NCI-H2081 treated with DMSO at 0.1 percent for 48 hours (cell line): Measurements from ENCODE around the gene ENOX1.

Experiments used
- DNase-seq: peaks from one replicate; lab custom pipeline; 2025; lab: John Stamatoyannopoulos, UW

Gene ENOX1

DNA sequence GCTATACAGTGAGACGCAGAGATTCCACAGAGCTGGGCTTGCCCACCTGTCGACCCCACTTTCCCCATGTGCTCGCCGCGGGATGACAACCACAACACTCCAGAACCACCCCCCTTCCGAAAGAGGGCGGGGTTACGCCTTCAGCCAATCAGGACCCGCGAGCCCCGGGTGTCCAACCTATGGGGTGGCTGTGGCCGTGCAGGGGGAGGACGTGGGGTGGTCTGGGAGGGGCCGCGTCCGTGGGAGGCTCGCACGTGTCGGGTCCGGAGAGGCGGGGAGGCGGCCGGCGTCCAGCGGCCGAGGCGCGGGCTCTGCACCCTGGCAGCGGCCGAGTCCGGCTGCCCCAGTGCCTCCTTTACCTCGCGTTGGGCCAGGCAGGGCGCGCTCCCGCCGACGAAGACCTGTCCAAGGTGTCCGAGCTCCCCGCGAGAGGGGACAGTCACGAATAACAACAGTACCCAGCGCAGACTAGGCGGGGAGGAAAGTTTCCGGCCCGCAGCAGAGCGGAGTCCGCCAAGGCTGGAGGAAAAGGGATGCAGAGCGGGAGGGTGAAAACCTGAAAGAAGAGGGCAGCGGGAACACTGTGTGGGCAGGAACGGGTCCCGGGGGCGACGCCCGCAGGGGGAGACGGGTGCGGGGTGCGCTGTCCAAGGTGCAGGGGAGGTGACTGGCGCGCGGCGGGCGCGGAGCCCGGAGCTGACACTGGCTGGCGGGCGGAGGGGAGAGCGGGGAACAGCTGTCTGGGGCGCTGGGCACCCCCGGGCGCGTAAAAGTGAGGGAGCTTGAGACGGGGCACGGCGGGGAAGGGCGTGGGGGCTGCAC is 911 bp downstream of the ENOX1 start:
- DNase-seq = peak; percentile 32

DNA sequence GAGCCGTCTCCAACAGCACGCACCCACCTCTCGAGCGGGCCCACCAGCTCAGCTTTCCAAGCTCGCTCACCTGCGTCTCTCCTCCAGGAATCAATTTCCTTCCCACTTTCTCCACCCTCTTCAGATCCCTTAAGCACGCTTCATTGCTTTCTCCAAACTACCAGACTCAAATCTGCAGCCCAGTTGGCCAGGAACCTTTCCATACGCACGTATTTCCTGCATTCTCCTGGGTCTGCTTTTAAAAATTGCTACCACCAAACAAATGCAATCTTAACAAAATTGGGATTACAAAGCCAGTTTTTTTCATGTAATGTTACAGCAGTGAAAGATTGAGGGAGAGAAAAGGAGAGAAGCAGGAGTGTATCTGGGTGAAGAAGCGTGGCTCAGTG is 1.5 kb downstream of the ENOX1 start:
- DNase-seq = no peak

DNA sequence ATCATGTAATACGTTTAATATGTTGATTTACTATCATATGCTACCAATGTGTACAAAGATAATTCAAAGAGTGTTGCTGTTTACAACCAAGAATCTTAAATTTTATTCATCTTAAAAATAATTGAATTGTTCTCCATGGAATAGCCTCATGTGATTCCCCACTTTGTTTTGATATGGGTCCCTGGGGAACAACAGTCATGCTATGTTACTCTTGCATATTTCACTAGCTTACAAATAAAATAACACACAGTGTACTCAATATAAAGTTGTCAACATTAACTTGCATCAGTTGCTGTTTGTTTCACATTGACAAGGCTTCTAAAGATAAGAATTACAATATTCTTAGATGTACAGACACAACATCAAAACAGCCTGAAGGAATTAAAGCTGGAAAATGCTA is 2.3 kb downstream of the ENOX1 start:
- no peak for DNase-seq

DNA sequence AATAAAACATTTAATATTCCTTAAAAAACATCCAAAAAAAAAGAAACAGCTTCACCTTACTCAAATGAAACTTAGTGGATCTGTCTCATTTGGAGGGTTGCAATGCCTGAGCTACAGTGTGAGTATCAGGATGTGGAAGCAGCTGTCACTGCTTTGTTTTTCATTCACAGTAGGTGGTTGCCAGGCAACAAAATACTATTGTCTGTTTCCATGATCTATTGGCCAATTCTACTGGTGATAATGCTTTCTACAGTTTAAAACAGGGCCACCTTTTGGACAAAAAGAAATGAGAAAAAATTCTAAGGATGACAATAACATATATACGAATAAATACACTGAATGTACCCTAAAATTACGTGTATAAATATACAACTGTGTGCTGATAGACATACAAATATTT is 3.0 kb downstream of the ENOX1 start:
- peak; percentile 79 for DNase-seq

DNA sequence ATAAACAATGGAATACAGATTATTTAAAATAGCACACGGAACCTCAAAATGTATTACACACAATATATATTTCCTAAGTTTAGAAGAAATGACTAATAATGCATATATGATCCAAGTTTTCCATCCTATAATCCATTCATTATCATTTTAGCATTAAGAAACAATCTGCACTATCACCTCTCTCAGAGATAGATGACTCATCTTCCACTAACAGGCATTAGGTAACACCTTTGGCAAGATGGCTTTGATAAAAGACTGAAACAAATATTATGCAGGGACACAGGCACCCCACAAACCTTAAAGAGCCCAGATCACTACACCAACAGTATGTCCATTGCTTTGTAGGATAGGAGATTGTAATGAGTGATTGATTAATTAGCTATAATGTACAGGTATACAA is 4.1 kb downstream of the ENOX1 start:
- no peak for DNase-seq

DNA sequence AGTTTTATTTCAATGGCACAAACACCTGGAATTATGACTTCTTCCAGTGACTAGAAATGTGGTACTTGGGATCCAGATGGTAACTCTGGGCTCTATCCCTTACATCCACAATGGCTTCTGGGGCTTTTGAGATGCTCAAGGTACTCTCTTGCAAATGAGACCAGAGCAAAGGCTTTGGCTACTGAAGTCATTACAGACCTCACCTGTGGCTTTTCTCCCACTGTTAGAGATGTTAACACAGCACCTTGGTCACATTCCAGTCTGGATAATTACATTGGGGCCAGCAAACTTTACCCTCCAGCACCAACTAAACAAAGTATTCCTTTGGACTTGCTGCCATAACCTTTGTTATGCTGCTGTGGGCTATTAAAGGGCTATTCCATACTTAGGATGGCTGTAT is 6.1 kb downstream of the ENOX1 start:
- no peak for DNase-seq

DNA sequence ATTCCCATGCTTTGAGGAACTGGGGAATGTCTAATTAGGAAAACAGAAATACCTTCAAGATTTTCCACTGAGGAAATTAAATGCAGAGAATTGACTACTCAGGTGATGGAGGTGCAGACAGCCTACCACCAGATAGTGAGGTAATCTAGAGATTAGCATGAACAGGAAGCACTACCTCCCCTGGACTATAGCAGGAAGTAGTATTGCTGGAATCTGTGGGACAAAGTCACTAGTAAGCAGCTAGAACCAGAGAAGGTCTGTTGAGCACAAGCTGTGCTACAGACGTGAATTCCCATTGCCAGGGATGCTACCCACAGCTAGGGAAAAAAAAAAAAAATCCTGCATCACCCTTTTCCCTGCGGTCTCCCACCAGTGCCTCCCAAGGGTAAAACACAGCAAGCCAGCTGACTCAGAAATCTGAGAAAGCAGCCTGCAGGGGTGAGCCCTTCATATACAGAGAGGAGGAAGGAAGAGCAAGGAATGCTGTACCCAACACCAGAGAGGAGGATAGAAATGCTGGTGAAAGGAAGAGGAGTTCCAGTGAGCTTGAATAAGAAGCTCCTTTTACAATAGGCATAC is 10.2 kb downstream of the ENOX1 start:
- DNase-seq = no peak

DNA sequence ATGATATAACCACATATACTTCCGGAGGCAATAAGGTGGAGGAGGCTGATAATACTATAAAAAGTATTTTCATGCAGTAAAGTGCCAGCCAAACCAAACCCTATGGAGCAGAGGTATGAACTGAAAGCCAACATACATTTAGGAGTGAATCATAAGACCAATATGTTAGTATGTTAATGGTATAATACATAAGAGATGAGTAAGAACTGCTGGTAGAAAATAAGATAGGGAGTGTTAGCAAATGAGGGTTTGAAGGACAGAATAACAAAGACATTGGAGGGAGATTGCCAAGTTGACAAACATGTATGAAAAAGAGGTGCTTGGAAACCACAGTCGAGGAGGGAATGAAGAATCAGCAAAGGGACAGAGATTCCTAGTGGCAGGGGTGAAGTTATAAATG is 10.8 kb downstream of the ENOX1 start:
- no peak for DNase-seq

DNA sequence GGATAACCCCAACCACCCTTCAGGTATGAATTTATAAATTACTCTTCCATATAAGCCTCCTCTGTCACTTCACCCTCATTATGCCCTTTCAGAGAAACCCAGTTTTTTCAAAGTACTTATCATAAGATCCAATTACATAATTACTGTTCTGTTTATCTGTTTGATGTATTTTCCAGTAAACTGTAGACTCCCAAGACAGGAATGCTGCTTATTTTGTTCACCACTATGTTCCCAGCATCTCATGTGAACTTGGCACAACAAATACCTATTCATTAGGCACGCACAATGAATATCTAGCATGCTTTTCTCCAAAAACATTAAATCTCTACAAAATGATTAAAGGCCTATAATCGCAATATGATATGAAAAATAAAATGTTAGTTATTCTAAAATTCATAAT is 13.2 kb downstream of the ENOX1 start:
- DNase-seq = no peak

DNA sequence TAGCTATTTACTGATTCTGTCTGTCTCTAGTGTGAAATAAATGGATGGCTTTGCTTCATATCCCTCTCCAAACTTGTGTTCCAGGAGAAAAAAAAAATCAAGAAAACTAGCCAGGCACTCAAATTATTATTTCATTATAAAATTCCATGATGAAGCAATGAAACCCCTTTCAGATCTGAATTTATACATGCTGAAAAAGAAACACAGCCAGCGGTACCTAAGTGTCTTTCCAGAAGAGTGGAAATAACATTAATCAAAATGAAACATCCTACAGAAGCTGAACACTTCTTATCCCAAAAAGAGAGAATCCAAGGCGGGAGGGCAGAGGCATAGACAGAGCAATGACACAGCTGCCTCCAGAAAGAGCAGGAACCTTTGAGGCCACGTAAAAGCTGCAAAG is 15.9 kb downstream of the ENOX1 start:
- DNase-seq = no peak

DNA sequence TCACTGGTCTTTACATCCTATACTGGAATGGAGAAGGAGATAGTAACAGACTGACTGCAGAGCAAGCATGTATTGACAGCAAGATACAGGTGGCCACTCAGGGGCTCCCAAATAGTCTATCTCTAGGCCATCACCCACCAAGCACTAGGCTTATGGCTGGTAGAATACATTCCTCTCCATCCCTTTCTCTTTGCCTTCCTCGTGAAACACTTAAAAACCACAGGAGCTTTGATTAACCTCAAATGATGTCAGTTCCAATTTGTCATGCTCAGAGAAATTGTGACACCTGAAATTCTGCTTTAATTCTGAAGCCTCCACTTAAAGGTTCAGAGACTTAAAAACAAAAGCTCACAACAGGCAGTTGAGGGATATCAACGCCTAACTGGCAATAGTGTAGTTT is 17.2 kb downstream of the ENOX1 start:
- no peak for DNase-seq

DNA sequence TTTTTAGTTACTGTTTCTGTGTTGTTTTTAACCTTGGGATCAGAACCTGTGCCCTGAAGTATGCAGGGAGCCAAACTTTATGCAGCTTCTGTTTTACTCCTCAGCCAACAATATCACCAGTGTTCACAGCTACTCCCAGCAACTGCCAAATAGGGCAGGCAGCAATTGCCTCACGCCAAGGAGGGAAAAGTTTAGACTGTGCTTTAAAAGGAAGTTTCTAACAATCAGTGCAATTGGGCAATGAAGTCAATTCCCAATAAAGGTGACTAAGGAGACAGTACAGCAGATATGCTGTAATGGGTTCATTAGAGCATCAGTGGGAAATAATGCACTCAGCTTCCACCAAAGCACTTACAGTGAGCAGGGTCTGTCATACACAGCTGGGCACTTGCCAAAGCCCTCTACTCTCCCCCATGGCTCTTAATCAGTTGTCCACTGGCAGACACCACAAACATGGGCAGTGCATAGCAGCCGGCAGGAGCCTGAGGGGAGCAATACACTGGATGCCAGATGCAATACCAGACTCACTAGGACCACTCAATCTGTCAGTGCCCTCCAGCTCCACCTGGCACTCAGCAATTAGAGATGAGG is 19.3 kb downstream of the ENOX1 start:
- DNase-seq = no peak

DNA sequence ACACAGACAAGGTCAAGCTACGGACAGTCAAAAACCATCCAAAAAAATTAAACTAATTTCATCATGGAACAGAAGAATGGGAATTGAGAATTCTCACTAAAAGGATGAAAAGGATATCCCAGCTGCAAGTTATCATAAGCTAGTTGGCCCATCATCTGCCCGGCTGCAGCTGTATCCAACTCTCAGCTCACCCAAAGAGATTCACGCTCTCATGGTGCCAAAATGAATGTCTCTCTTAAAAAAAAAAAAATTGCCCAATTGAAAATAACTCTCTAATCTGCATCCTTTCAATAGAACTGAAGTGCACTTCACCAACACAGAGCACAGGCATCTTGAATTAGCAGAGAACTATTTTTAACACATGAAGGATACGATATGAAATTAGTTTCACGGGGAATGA is 20.0 kb downstream of the ENOX1 start:
- no peak for DNase-seq

DNA sequence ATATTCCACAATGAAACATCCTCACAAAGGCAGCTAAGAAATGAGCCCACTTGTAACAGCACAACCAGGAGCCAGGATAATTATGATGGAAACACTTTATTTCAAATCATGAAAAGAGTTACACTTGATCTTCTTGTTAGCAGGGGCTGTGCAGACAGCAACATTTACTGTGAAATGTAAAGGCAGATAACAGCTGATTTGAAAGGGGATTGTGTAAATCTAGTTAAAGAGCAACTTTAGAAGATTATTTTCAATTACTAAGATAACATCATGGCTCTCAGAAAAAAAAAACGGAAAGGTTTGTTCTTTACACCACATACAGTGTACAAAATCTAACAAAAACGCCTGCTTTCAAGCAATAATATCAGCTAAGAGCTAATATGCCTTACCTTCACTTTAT is 22.4 kb downstream of the ENOX1 start:
- DNase-seq = no peak

DNA sequence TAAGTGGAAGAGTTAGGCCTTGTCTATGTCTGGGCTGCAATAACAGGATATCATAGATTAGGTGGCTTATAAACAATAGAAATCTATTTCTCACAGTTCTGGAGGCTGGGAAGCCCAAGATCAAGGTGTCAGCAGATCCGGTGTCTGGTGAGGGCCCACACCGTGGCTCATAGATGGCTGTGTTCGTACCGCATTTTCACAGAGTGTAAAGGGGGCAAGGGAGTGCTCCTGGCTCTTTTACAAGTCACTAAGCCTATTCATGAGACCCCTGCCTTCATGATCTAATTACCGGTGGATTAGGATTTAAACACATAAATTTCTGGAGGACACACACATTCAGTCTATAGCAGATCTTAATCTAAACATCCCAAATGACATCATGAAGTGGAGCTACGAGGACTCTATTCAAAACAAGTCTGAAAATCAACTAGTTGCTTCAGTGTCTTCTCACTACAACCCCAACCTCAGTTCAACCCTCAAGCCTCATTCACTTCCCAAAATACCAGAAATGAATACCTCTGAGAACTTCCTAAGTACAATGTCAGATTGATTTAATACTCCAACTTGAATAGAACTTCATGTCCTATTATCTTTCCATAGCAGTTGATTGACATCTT is 23.5 kb downstream of the ENOX1 start:
- no peak for DNase-seq

DNA sequence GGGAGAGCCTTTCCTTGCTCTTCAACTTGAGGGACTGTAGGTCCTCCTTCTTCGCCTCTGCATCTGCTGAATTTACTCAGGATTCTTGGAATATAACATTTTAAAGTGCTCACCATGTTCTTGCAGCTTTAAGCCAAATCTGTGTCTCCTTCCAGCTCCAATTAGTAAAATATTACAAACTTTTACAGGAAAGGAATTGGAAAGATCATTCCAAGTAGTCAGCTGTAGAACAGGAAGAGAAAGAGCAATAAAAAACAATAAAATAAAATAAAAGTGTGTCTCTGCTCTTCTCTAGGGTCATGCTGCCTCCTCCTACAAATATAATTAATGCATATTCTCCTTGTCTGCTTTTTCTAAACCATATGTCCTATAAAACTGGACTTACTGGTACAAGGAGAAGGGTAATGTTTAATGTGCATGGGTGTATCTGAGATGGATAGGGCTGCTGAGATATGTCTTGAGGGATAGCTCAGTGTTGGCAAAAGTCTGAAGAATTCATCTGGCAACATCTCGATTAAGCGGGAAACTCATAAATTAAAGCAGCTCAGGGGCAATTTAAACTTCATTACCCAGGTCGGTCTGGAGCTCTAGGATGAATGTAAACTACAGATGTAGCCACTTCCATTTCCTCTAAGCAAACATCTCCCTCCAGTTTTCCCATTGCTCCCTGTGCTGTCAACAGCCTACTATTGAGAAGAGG is 25.0 kb downstream of the ENOX1 start:
- DNase-seq = no peak

DNA sequence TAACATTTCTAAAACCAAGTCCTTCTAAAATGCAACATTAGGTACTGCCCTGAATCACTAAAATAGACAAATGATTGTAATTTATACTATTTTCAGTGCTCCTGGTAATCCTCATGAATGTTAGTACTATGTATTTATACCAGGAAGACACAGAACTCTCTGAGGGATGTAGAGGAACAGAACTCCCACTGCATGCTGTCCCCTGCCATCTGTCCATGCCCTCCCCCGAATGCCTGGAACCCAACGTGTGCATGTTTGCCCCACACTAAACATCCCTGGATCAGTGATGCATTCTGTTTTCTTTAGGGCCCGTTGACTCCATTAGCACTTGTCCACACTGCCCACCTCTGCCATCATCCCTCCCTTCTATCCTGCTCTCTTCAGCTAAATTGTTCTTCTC is 26.5 kb downstream of the ENOX1 start:
- no peak for DNase-seq

DNA sequence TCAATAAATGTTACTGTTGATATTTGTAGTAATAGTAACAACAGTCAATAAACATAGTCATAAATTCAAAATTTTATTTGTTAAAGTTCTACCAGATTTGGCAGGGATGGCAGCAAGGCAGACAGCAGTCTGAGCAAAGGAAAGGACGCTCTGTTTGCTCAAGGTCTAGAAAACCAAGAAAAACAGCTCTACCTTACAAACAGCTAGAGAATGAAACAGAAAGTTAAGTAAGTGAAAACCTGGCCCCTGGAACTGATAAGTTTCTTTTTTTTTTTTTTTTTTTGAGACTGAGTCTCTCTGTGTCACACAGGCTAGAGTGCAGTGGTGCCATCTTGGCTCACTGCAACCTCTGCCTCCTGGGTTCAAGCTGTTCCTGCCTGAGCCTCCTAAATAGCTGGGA is 27.9 kb downstream of the ENOX1 start:
- no peak for DNase-seq

DNA sequence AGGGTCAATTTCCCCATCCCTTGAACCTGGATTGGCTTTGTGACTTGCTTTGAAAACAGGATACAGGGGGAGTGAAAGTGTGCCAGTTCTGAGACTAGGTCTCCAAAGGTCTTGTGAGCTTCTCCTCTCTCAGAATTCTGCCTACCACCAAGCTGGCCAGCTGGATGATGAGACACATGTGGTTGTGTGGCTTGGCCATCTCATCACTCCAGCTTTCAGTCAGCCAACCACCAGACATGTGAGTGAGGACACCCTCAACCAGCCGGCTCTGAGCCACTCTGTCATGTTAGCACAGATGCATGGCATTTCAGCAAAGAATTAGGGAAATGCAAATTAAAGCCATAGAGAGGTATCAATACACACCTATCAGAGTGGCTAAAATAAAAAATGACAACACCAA is 29.5 kb downstream of the ENOX1 start:
- no peak for DNase-seq

DNA sequence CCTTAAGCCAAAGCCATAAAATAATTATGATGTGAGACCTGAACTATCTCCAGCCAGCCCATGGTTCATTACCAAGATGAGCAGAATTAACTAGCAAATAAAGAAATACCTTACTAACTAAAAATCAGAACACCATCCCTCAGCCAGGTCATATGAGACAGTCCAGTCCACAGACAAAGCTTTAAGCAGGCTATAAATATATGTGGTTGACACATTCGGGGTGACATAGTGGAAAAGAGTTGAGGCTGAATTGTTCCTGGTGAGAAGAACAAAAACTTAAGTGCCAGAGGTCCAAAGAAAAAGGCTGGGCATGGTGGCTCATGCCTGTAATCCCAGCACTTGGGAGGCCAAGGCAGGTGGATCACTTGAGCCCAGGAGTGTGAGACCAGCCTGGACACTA is 30.9 kb downstream of the ENOX1 start:
- DNase-seq = no peak

DNA sequence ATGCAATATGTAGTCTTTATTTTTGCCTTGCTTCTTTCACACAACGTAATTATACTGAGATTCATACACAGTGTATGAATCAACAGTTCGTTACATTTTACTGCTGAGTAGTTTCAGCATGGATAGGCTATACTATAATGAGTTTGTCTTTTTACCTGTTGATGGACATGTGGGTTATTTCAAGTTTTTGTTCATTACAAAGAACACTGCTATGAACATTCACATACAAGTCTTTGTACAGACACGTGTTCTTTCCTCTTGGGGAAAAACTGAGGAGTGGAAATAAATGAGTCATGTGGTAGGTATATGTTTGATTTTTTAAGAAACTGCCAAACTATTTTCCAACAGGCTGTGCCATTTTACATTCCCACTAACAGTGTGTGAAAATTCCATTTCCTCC is 35.1 kb downstream of the ENOX1 start:
- DNase-seq = no peak

DNA sequence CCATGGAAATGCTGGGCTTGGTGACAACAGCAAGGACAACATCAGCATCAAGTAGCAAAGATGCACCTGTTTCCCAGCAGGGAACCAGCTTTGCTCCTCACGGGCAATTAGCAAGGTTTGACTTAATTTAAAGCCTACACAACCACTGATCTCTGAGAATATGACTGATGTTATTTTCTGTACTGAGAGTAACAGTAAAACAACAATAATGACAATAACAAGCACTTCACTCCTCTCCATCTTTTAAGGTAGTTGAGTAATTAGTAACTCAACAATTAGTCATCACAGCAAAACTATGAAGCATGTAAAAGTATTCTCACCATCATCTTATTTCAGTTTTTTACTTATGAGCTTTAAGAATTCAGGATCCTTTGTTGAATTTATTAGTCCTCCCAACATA is 37.3 kb downstream of the ENOX1 start:
- no peak for DNase-seq
